Type B pancreatic cell (in vitro differentiated cells): ENCODE measurements around the gene ATRNL1. TPM values are rescaled to one million over a fixed set of nuclear protein-coding genes. Genes with fewer than 3 reads are reported as not detected.
A peak's percentile ranks its signal among the peaks of the same experiment; 100 is the strongest.

Experiments
- DNase-seq: peaks from one replicate; pipeline ENCODE4 v3.0.0; 2021; ENCODE audit warnings: mixed read lengths; ENCODE audit not compliant: unreplicated experiment; ENCODE audit errors: extremely low spot score
- H3K27ac Mint-ChIP-seq: 2 replicates; pipeline ENCODE4 v1.8.0; 2021; ENCODE audit warnings: mild to moderate bottlenecking, mixed read lengths
- H3K27me3 Mint-ChIP-seq: 2 replicates; pipeline ENCODE4 v1.8.0; 2021; ENCODE audit warnings: mixed read lengths
- H3K36me3 Mint-ChIP-seq: 2 replicates; pipeline ENCODE4 v1.8.0; 2021; ENCODE audit warnings: mixed read lengths
- H3K4me1 Mint-ChIP-seq: one replicate; pipeline ENCODE4 v1.8.0; 2021; ENCODE audit warnings: mixed read lengths; ENCODE audit not compliant: unreplicated experiment
- H3K4me3 Mint-ChIP-seq: 2 replicates; pipeline ENCODE4 v1.8.0; 2021; ENCODE audit warnings: mild to moderate bottlenecking, mixed read lengths
- H3K9me3 Mint-ChIP-seq: 2 replicates; pipeline ENCODE4 v1.8.0; 2021; ENCODE audit warnings: mixed read lengths
- long read RNA-seq: library from polyadenylated mRNA; unstranded; transcript quantifications from one replicate; pipeline ENCODE4 v2.0.0, GENCODE V29; 2020
- total RNA-seq: library from RNA; stranded (reverse); gene quantifications from 2 replicates; pipeline ENCODE4 v1.2.1, GENCODE V29; 2021; ENCODE audit warnings: low replicate concordance
- TF ChIP-seq, protein P1 (sequence below): fragments of 200-600 bp; sonication (generic); conservative IDR thresholded peaks from 2 replicates; pipeline ENCODE4 v1.5.0; 2021; ENCODE audit warnings: antibody characterized with exemption, mild to moderate bottlenecking

Gene ATRNL1, protein sequence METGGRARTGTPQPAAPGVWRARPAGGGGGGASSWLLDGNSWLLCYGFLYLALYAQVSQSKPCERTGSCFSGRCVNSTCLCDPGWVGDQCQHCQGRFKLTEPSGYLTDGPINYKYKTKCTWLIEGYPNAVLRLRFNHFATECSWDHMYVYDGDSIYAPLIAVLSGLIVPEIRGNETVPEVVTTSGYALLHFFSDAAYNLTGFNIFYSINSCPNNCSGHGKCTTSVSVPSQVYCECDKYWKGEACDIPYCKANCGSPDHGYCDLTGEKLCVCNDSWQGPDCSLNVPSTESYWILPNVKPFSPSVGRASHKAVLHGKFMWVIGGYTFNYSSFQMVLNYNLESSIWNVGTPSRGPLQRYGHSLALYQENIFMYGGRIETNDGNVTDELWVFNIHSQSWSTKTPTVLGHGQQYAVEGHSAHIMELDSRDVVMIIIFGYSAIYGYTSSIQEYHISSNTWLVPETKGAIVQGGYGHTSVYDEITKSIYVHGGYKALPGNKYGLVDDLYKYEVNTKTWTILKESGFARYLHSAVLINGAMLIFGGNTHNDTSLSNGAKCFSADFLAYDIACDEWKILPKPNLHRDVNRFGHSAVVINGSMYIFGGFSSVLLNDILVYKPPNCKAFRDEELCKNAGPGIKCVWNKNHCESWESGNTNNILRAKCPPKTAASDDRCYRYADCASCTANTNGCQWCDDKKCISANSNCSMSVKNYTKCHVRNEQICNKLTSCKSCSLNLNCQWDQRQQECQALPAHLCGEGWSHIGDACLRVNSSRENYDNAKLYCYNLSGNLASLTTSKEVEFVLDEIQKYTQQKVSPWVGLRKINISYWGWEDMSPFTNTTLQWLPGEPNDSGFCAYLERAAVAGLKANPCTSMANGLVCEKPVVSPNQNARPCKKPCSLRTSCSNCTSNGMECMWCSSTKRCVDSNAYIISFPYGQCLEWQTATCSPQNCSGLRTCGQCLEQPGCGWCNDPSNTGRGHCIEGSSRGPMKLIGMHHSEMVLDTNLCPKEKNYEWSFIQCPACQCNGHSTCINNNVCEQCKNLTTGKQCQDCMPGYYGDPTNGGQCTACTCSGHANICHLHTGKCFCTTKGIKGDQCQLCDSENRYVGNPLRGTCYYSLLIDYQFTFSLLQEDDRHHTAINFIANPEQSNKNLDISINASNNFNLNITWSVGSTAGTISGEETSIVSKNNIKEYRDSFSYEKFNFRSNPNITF (N-terminal part only)
- total RNA-seq, result 9.5 and 38.4 TPM in 2 replicates
- long read RNA-seq, result 0 reads

GRCh38 chr10:115093286-115093775 is at the start of gene ATRNL1:
ATRNL1 (plus strand) TSS chr10:115093365; CDS start chr10:115093751, 386 bp downstream.
- Mint-ChIP-seq H3K4me3 (peak within 1 kb of the TSS; percentile 96), H3K27me3 (peaks cover 49% of the 10 kb centered on the region), H3K27ac (peak within 1 kb of the TSS; percentile 92), H3K36me3 (no peaks in the 10 kb centered on the region), H3K9me3 (no peaks in the 10 kb centered on the region), H3K4me1 (peaks cover 33% of the 10 kb centered on the region)
- peak; percentile 80 for DNase-seq
- TF ChIP-seq, protein P1, sequence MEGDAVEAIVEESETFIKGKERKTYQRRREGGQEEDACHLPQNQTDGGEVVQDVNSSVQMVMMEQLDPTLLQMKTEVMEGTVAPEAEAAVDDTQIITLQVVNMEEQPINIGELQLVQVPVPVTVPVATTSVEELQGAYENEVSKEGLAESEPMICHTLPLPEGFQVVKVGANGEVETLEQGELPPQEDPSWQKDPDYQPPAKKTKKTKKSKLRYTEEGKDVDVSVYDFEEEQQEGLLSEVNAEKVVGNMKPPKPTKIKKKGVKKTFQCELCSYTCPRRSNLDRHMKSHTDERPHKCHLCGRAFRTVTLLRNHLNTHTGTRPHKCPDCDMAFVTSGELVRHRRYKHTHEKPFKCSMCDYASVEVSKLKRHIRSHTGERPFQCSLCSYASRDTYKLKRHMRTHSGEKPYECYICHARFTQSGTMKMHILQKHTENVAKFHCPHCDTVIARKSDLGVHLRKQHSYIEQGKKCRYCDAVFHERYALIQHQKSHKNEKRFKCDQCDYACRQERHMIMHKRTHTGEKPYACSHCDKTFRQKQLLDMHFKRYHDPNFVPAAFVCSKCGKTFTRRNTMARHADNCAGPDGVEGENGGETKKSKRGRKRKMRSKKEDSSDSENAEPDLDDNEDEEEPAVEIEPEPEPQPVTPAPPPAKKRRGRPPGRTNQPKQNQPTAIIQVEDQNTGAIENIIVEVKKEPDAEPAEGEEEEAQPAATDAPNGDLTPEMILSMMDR, result no peak

- H3K27me3 Mint-ChIP-seq, result peaks cover 4% of the 10 kb centered on the region
- H3K9me3 Mint-ChIP-seq, result no peaks in the 10 kb centered on the region
- H3K27ac Mint-ChIP-seq, result no peak overlapping the region
- no peaks in the 10 kb centered on the region for H3K4me1 Mint-ChIP-seq
- TF ChIP-seq, protein P1, result no peak
- no peak overlapping the region for H3K4me3 Mint-ChIP-seq
- H3K36me3 Mint-ChIP-seq, result no peaks in the 10 kb centered on the region
- no peak for DNase-seq
These were observed 49.4 kb upstream of the ATRNL1 start for GRCh38 chr10:115043719-115044118.

DNA sequence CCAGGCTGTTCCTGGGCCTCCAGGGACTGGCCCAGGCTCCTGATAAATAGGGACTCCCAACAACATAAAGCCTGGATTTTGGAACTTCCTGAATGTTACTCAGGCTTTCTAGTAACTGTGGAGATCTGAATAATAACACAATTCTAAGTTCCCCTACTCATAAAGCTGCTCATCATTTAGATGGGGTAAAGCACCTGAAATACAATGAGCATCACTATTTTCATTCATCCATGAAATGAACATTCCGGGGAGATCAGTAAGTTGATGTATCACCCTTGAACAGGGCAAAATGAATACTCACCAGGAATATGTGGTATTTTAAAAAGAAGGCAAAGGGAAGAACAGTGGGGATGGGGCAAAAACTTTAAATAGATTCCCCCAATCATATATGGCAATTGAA is 48.3 kb upstream of the ATRNL1 start:
- no peak overlapping the region for H3K27ac Mint-ChIP-seq
- H3K9me3 Mint-ChIP-seq, result no peaks in the 10 kb centered on the region
- H3K36me3 Mint-ChIP-seq, result no peaks in the 10 kb centered on the region
- no peak overlapping the region for H3K4me3 Mint-ChIP-seq
- no peak for DNase-seq
- peaks cover under 1% of the 10 kb centered on the region for H3K4me1 Mint-ChIP-seq
- TF ChIP-seq, protein P1, result no peak
- H3K27me3 Mint-ChIP-seq, result peaks cover 4% of the 10 kb centered on the region

GRCh38 chr10:115045499-115045898 is 47.7 kb upstream of the ATRNL1 start:
- Mint-ChIP-seq H3K4me1 (peaks cover 6% of the 10 kb centered on the region), H3K27ac (no peak overlapping the region), H3K27me3 (peaks cover 4% of the 10 kb centered on the region), H3K9me3 (no peaks in the 10 kb centered on the region), H3K4me3 (no peak overlapping the region), H3K36me3 (no peaks in the 10 kb centered on the region)
- TF ChIP-seq, protein P1, result no peak
- no peak for DNase-seq

DNA sequence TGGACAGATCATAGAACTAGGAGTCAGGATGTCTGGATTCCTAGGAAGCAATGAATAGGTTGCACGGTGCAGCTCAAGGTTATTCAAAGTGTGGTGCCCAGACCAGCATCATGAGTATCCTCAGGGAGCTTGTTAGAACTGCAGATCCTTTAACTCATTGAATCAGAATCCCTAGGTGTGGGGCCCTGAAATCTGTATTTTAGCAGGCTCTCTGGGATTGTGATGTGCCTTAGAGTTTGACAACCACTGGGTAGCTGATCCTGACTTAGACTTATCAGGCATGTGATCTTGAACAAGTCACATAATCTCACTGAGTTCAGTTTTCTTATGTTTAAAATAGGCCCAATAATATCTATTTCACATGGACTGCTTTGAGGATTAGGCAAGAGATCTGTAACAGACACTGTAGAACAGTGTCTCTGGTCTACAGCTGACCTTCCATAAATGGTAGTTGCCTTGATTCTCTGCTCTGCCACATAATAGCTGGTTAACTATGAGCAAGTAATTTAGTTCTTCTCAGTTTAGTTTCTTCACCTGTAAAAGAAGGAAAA is 46.4 kb upstream of the ATRNL1 start:
- Mint-ChIP-seq H3K4me1 (peaks cover 14% of the 10 kb centered on the region), H3K27ac (no peak overlapping the region), H3K27me3 (peaks cover 4% of the 10 kb centered on the region), H3K36me3 (no peaks in the 10 kb centered on the region), H3K9me3 (no peaks in the 10 kb centered on the region), H3K4me3 (no peak overlapping the region)
- DNase-seq, result no peak
- TF ChIP-seq, protein P1, result no peak
